Endothelial cell of umbilical vein (primary cell): ENCODE measurements around the gene SMPD1.

Experiments
- EZH2 ChIP-seq: IDR thresholded peaks from 2 replicates; pipeline ENCODE4 v1.6.1; 2012; ENCODE audit warnings: borderline replicate concordance, low read depth, mild to moderate bottlenecking, moderate library complexity, low read length, inconsistent platforms; ENCODE audit not compliant: severe bottlenecking
- FOS ChIP-seq: IDR thresholded peaks from 2 replicates; pipeline ENCODE4 v1.6.1; 2011; ENCODE audit warnings: mild to moderate bottlenecking, low read length, moderate library complexity, borderline replicate concordance; ENCODE audit not compliant: insufficient read depth
- GATA2 ChIP-seq: IDR thresholded peaks from 2 replicates; pipeline ENCODE4 v1.7.0; 2011; ENCODE audit warnings: low read depth, mild to moderate bottlenecking, moderate library complexity, mixed read lengths, low read length; ENCODE audit not compliant: insufficient read length, insufficient read depth
- JUN ChIP-seq: IDR thresholded peaks from 2 replicates; pipeline ENCODE4 v1.6.1; 2011; ENCODE audit warnings: borderline replicate concordance, low read depth; ENCODE audit not compliant: insufficient read length, insufficient read depth
- MYC ChIP-seq: IDR thresholded peaks from one replicate; pipeline ENCODE4 v1.6.1; 2011; ENCODE audit warnings: mild to moderate bottlenecking, low read depth, low read length
- POLR2A ChIP-seq: IDR thresholded peaks from 2 replicates; pipeline ENCODE4 v1.6.1; 2012; ENCODE audit warnings: low read depth, mild to moderate bottlenecking, control low read depth, low read length
- POLR2AphosphoS5 ChIP-seq: IDR thresholded peaks from 2 replicates; pipeline ENCODE4 v1.6.1; 2012; ENCODE audit warnings: low read depth, mild to moderate bottlenecking, control low read depth, low read length, moderate library complexity; ENCODE audit not compliant: insufficient read depth
- TF ChIP-seq, protein P1 (sequence below), 2 donors: IDR thresholded peaks; 1 replicate in 1 of 2; 2 replicates in 1 of 2; pipeline ENCODE4 v1.5.1; 2011; ENCODE audit warnings: low read length in 2 of 2, mild to moderate bottlenecking in 2 of 2, moderate library complexity in 2 of 2, control low read depth in 1 of 2, inconsistent platforms in 1 of 2, low read depth in 1 of 2; ENCODE audit not compliant: insufficient read depth in 1 of 2; ENCODE audit errors: extremely low read depth in 1 of 2
- TF ChIP-seq, protein P2 (sequence below): IDR thresholded peaks from 2 replicates; pipeline ENCODE4 v1.6.1; 2011; ENCODE audit not compliant: insufficient read depth, insufficient read length

GRCh38 chr11:6437993-6438392 lies 47.7 kb downstream of the SMPD1 start:
- TF ChIP-seq, protein P1, sequence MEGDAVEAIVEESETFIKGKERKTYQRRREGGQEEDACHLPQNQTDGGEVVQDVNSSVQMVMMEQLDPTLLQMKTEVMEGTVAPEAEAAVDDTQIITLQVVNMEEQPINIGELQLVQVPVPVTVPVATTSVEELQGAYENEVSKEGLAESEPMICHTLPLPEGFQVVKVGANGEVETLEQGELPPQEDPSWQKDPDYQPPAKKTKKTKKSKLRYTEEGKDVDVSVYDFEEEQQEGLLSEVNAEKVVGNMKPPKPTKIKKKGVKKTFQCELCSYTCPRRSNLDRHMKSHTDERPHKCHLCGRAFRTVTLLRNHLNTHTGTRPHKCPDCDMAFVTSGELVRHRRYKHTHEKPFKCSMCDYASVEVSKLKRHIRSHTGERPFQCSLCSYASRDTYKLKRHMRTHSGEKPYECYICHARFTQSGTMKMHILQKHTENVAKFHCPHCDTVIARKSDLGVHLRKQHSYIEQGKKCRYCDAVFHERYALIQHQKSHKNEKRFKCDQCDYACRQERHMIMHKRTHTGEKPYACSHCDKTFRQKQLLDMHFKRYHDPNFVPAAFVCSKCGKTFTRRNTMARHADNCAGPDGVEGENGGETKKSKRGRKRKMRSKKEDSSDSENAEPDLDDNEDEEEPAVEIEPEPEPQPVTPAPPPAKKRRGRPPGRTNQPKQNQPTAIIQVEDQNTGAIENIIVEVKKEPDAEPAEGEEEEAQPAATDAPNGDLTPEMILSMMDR (IDR thresholded peaks at IDR 0.05; ENCODE audit: extremely low read depth in 1 of 2, insufficient read depth in 1 of 2, low read depth in 1 of 2, low read length in 2 of 2) = no peak
- TF ChIP-seq JUN = no peak
- TF ChIP-seq POLR2A = no peak
- TF ChIP-seq POLR2AphosphoS5 = no peak
- TF ChIP-seq, protein P2, sequence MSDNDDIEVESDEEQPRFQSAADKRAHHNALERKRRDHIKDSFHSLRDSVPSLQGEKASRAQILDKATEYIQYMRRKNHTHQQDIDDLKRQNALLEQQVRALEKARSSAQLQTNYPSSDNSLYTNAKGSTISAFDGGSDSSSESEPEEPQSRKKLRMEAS = no peak
- no peak for TF ChIP-seq GATA2
- TF ChIP-seq EZH2 = no peak
- no peak for TF ChIP-seq FOS
- TF ChIP-seq MYC = no peak
